HepG2 (cell line): ENCODE data around the gene LLGL2.
A peak's percentile ranks its signal among the peaks of the same experiment; 100 is the strongest.

ENCODE experiments used
- DPF2 ChIP-seq: sonication (generic); formaldehyde crosslinking; IDR thresholded peaks from 2 replicates; pipeline ENCODE4 v1.4.0; 2020; ENCODE audit warnings: mild to moderate bottlenecking, low read depth, missing genetic modification reagents, borderline replicate concordance
- ZNF207 ChIP-seq: fragments of 450-650 bp; IDR thresholded peaks from 2 replicates; pipeline ENCODE4 v1.6.1; 2016; ENCODE audit warnings: antibody characterized with exemption, borderline replicate concordance
- ZNF746 ChIP-seq: sonication (generic); formaldehyde crosslinking; IDR thresholded peaks from 2 replicates; pipeline ENCODE4 v1.8.0; 2022; ENCODE audit warnings: mild to moderate bottlenecking, missing genetic modification reagents
- TF ChIP-seq, protein P1 (sequence below): sonication (generic); formaldehyde crosslinking; conservative IDR thresholded peaks from 2 replicates; pipeline ENCODE4 v1.4.0; 2020; ENCODE audit warnings: missing genetic modification reagents

DNA sequence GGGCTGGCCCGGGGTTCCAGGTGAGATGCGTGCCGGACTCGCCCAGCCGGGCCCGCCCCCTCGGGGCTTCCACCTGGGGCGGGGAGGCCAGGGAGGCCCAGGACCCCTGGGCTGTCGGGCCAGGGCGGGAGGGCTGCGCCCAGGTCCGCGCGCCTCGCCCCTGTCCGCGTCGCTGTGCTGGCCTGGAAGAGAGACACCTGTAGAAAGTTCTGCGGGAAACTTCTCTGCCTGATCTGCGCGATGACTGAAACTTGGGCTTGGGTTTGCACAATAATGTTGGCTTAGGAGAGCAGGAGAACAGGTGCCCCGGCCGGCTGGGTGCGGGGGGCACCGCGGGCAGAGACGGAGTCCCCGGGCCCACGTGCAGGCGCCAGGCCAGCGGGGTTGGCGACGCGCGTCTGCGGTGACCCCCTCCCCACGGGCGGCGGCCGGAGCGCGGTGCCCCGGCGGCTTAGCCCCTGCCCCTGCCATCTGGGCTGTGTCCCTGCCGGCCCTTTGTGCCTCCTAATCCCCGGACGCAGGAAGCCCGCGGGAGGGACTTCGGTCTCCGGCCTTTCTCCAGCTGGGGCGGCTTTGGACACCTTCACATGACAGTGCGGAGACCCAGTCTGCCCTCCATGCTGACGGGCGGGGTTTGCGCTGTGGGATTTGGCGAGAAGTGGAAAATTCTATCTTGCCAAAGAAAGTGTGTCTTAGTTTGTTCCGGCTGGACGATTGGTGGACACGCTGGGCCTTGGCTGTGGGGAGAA is 483 bp downstream of the LLGL2 start:
- TF ChIP-seq ZNF207 (no peak), ZNF746 (CRISPR knock-in tag) (peak; percentile 48; the same call in 1 of the 2 replicates), DPF2 (CRISPR knock-in tag) (no peak)
- TF ChIP-seq, protein P1, sequence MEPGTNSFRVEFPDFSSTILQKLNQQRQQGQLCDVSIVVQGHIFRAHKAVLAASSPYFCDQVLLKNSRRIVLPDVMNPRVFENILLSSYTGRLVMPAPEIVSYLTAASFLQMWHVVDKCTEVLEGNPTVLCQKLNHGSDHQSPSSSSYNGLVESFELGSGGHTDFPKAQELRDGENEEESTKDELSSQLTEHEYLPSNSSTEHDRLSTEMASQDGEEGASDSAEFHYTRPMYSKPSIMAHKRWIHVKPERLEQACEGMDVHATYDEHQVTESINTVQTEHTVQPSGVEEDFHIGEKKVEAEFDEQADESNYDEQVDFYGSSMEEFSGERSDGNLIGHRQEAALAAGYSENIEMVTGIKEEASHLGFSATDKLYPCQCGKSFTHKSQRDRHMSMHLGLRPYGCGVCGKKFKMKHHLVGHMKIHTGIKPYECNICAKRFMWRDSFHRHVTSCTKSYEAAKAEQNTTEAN (CRISPR knock-in tag) = 0 out of 2 replicates have a peak, but pooled peaks have one; percentile 15
